Measurements from ENCODE around the gene ZNF322. TPM values are rescaled to one million over a fixed set of nuclear protein-coding genes. Genes with fewer than 3 reads are reported as not detected.
"Not testable (repeated sequence)": the region's sequence is repeated elsewhere in the genome, so short reads cannot be mapped to it uniquely, and the experiment has no call there.

Gene ZNF322
- 15.3 TPM for total RNA-seq
- long read RNA-seq, full-length matches to known transcripts = 15 of 18 reads
- long read RNA-seq, partial matches to known transcripts = 0 of 18 reads
- long read RNA-seq, other reads (novel, unspliced or antisense) = 3 of 18 reads

GRCh38 chr6:26659042-26659999, at the start of gene ZNF322:
ZNF322 (minus strand) TSS chr6:26659746; CDS start chr6:26638553, 21,193 bp downstream.
- intact Hi-C loops (cut with DNase I) = no loop called here
- peak; percentile 98 for DNase-seq (ENCODE audit: low spot score)

GRCh38 chr6:26705780-26706179, 46.2 kb upstream of the ZNF322 start:
- intact Hi-C loops (cut with DNase I) = not testable (repeated sequence)

GRCh38 chr6:26705352-26705751, 45.8 kb upstream of the ZNF322 start:
- DNase-seq (ENCODE audit: low spot score); intact Hi-C loops (cut with DNase I): not testable (repeated sequence)

More at GRCh38 chr6:26705780-26706179, 46.2 kb upstream of the ZNF322 start:
- DNase-seq (ENCODE audit: low spot score) = not testable (repeated sequence)

- DNase-seq (ENCODE audit: low spot score); intact Hi-C loops (cut with DNase I): not testable (repeated sequence)
These were observed 41.6 kb upstream of the ZNF322 start for GRCh38 chr6:26701023-26701747.

GRCh38 chr6:26697496-26697895, 38.0 kb upstream of the ZNF322 start:
- intact Hi-C loops (cut with DNase I); DNase-seq (ENCODE audit: low spot score): not testable (repeated sequence)

- intact Hi-C loops (cut with DNase I); DNase-seq (ENCODE audit: low spot score): not testable (repeated sequence)
These were observed 29.9 kb upstream of the ZNF322 start for GRCh38 chr6:26689324-26689947.

GRCh38 chr6:26682435-26683042, 23.0 kb upstream of the ZNF322 start:
- intact Hi-C loops (cut with DNase I); DNase-seq (ENCODE audit: low spot score): not testable (repeated sequence)

- intact Hi-C loops (cut with DNase I); DNase-seq (ENCODE audit: low spot score): not testable (repeated sequence)
These were observed 13.7 kb upstream of the ZNF322 start for GRCh38 chr6:26673287-26673686.

GRCh38 chr6:26670558-26670957, 11.0 kb upstream of the ZNF322 start:
- DNase-seq (ENCODE audit: low spot score); intact Hi-C loops (cut with DNase I): not testable (repeated sequence)

GRCh38 chr6:26670003-26670402, 10.5 kb upstream of the ZNF322 start:
- intact Hi-C loops (cut with DNase I); DNase-seq (ENCODE audit: low spot score): not testable (repeated sequence)

- intact Hi-C loops (cut with DNase I) = no loop called here
These were observed 435 bp upstream of the ZNF322 start for GRCh38 chr6:26660000-26660361.

GRCh38 chr6:26657256-26657655, 2.3 kb downstream of the ZNF322 start:
- intact Hi-C loops (cut with DNase I) = no loop called here
- no peak for DNase-seq (ENCODE audit: low spot score)

More at GRCh38 chr6:26660000-26660361, 435 bp upstream of the ZNF322 start:
- DNase-seq (ENCODE audit: low spot score) = no peak

GRCh38 chr6:26653007-26653406, 6.5 kb downstream of the ZNF322 start:
- DNase-seq (ENCODE audit: low spot score) = no peak
- intact Hi-C loops (cut with DNase I) = no loop called here

GRCh38 chr6:26651133-26651781, 8.3 kb downstream of the ZNF322 start:
- no peak for DNase-seq (ENCODE audit: low spot score)

GRCh38 chr6:26646074-26646473, 13.5 kb downstream of the ZNF322 start:
- intact Hi-C loops (cut with DNase I) = no loop called here
- no peak for DNase-seq (ENCODE audit: low spot score)

More at GRCh38 chr6:26651133-26651781, 8.3 kb downstream of the ZNF322 start:
- intact Hi-C loops (cut with DNase I) = no loop called here

- DNase-seq (ENCODE audit: low spot score) = no peak
- intact Hi-C loops (cut with DNase I) = no loop called here
These were observed 18.7 kb downstream of the ZNF322 start for GRCh38 chr6:26640806-26641205.

- no peak for DNase-seq (ENCODE audit: low spot score)
- intact Hi-C loops (cut with DNase I) = no loop called here
These were observed 30.2 kb downstream of the ZNF322 start for GRCh38 chr6:26629359-26629758.

- no peak for DNase-seq (ENCODE audit: low spot score)
- intact Hi-C loops (cut with DNase I) = no loop called here
These were observed 31.7 kb downstream of the ZNF322 start for GRCh38 chr6:26627843-26628242.

- intact Hi-C loops (cut with DNase I) = no loop called here
- no peak for DNase-seq (ENCODE audit: low spot score)
These were observed 35.0 kb downstream of the ZNF322 start for GRCh38 chr6:26624557-26624956.

Data from cardiac septum (tissue), 1 donor.